A673 (cell line): ENCODE measurements around the gene ARFIP1.

Source experiments
- CTCF ChIP-seq: fragments of 300-800, 200-600 bp; sonication (generic); conservative IDR thresholded peaks from 2 replicates; pipeline ENCODE4 v1.5.1; 2017; ENCODE audit warnings: low read depth, mild to moderate bottlenecking, antibody characterized with exemption, low read length, moderate library complexity, mixed read lengths
- EZH2 ChIP-seq: fragments of 200-600 bp; sonication (generic); IDR thresholded peaks from 2 replicates; pipeline ENCODE4 v1.6.1; 2017; ENCODE audit warnings: borderline replicate concordance, low read depth, mild to moderate bottlenecking, mixed read lengths, antibody characterized with exemption, low read length; ENCODE audit not compliant: poor library complexity, severe bottlenecking

GRCh38 chr4:152896811-152897210, 117.1 kb downstream of the ARFIP1 start:
- no peak for TF ChIP-seq CTCF
- TF ChIP-seq EZH2 = no peak
